Transverse colon (tissue), 3 donors: ENCODE measurements around the gene TCERG1L.

Experiments
- CTCF ChIP-seq, 5 experiments: fragments of 200-600 bp in 3 of 5; fragments of 450-650 bp in 2 of 5; sonication (generic) in 3 of 5; IDR thresholded peaks; 1 replicate in 2 of 5; 2 replicates in 3 of 5; pipeline ENCODE4 v1.5.1; 2016 to 2017; ENCODE audit warnings: antibody characterized with exemption in 5 of 5, inconsistent platforms in 3 of 5, mild to moderate bottlenecking in 2 of 5, moderate library complexity in 1 of 5
- POLR2A ChIP-seq: fragments of 450-650 bp; IDR thresholded peaks from one replicate; pipeline ENCODE4 v1.6.1; 2016; ENCODE audit warnings: antibody characterized with exemption, mild to moderate bottlenecking, moderate library complexity

GRCh38 chr10:131264110-131264788 is 47.3 kb downstream of the TCERG1L start:
- no peak for TF ChIP-seq POLR2A
- no peak for TF ChIP-seq CTCF (IDR thresholded peaks at IDR 0.05)
